ACC112 (cell line): Measurements from ENCODE around the gene PRRT1B.
"Not testable (repeated sequence)": the region's sequence is repeated elsewhere in the genome, so short reads cannot be mapped to it uniquely, and the experiment has no call there.

Experiments used
- H2AFZ ChIP-seq: fragments of 200-600 bp; sonication (generic); one replicate; pipeline ENCODE4 v1.6.0; 2017; ENCODE audit warnings: antibody characterized with exemption, low read length; ENCODE audit not compliant: unreplicated experiment
- H3K27ac ChIP-seq: fragments of 200-600 bp; sonication (generic); 2 replicates; pipeline ENCODE4 v1.5.1; 2014; ENCODE audit warnings: low read depth, mild to moderate bottlenecking, antibody characterized with exemption, low read length, moderate library complexity
- H3K27me3 ChIP-seq: fragments of 200-600 bp; sonication (generic); 2 replicates; pipeline ENCODE4 v1.6.1; 2014; ENCODE audit warnings: mild to moderate bottlenecking, antibody characterized with exemption, low read length, moderate library complexity, mixed read lengths; ENCODE audit not compliant: insufficient read depth
- H3K36me3 ChIP-seq: fragments of 200-600 bp; sonication (generic); 2 replicates; pipeline ENCODE4 v1.6.1; 2016; ENCODE audit warnings: mild to moderate bottlenecking, antibody characterized with exemption, low read length, moderate library complexity, mixed read lengths; ENCODE audit not compliant: insufficient read depth
- H3K4me1 ChIP-seq: fragments of 200-600 bp; sonication (generic); one replicate; pipeline ENCODE4 v1.6.1; 2016; ENCODE audit warnings: low read length, mixed read lengths; ENCODE audit not compliant: insufficient read depth, unreplicated experiment, control insufficient read depth
- H3K4me3 ChIP-seq: fragments of 200-600 bp; sonication (generic); 2 replicates; pipeline ENCODE4 v1.5.1; 2014; ENCODE audit warnings: mild to moderate bottlenecking, low read depth, low read length
- H3K79me2 ChIP-seq: fragments of 200-600 bp; sonication (generic); one replicate; pipeline ENCODE4 v1.6.0; 2016; ENCODE audit warnings: low read length; ENCODE audit not compliant: control insufficient read depth, unreplicated experiment, insufficient read depth

The PRRT1B gene

DNA sequence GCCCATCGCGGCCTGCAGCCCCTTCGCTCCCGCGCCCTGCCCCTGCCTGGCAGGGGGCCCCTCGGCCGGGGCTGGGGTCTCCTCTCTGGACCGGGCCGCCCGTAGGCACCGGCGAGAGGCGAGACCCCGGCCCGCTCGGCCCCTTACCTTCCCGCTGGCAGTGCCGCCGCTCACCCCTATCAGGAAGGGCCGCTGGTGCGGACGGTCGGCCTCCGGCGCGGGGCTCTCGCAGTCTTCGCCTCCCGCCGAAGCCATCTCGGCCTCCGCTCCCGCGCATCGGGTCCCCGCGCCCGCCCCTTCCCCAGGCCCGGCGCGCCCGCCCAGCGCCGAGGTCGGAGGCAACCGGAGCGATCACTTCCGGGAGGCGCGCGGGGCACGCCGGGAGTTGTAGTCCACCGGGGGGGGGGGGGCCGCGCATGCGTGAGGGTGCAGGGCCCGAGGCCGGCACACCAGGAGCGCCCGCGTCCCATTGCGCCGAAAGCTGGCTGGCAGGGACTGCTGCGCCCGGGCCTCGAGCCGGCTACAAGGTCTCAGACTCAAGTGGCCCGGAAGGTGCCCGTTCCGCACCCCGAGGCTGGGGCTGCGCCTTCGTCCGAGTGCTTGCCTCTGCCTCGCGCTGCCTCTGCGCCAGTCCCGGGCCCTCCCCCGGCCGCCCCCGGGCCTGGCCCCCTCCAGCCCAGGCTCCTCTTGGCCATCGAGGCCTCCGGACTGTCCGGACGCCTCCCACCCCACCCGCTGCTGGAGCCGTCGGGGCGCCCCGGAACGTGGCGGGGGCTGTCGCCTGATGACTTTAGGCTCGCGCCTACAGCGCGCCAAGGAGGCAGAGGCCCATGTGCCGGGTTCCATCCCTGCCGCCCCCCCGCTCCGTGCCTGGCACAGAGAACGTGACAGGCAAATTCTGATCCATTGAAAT lies 14.1 kb upstream of the PRRT1B start, which contains the start of gene UCK1:
UCK1 (minus strand) TSS at position 344 of the 913 bp plus-strand sequence; CDS start at position 255, 89 bp downstream.
- Histone ChIP-seq H3K79me2 (peaks cover 11% of the 10 kb centered on the region), H3K4me3 (peak within 1 kb of the TSS; percentile 99), H3K36me3 (no peaks in the 10 kb centered on the region; the same call in 1 of the 2 replicates), H3K4me1 (no peaks in the 10 kb centered on the region), H3K27me3 (no peaks in the 10 kb centered on the region), H3K27ac (no peak within 1 kb of the TSS), H2AFZ (peak within 1 kb of the TSS; percentile 91)

DNA sequence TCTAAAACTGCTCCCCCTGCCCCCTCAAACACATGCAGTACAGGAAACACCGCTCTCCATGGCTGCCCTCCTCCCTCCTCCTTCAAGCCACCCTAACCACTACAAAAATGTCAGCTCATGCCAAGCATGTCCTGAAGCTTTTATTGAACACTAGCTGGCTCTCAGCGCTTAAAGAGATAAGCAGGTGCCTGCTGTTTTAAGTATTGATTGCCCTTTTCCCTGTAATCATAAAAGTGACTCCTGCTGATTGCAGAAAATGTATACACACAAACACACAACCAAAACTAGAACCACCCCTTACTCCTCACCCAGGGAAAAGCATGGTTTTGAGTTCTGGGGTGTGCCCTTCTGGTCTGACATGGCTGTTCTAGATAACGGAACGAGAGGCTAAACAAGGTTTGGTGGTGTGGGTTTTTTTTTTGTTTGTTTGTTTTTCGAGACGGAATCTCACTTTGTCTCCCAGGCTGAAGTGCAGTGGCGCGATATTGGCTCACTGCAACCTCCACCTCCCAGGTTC lies 10.5 kb upstream of the PRRT1B start:
- Histone ChIP-seq H2AFZ (no peak overlapping the region), H3K27me3 (no peaks in the 10 kb centered on the region), H3K79me2 (peaks cover 10% of the 10 kb centered on the region), H3K4me3 (no peak overlapping the region), H3K27ac (no peak overlapping the region), H3K36me3 (no peaks in the 10 kb centered on the region), H3K4me1 (no peaks in the 10 kb centered on the region)

DNA sequence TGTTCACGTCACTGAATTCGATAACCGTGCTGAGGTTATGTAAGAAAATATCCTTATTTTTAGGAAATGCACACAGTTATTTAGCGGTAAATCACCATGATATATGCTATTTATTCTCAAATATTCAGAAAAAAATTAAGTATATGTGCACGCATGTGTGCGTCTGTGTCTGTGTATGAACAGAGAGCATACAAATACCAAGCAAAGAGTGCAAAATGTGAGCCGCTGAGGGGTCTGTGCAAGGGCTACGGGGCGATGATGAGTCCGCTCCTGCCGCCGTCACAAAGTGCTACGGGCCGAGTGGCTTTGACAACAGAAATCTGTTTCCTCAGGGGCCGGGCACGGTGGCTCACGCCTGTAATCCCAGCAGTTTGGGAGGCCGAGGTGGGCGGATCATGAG lies 7.4 kb upstream of the PRRT1B start:
- no peak overlapping the region for H3K27ac ChIP-seq
- no peaks in the 10 kb centered on the region for H3K79me2 ChIP-seq
- no peak overlapping the region for H3K4me3 ChIP-seq
- H2AFZ ChIP-seq = no peak overlapping the region
- no peaks in the 10 kb centered on the region for H3K36me3 ChIP-seq
- H3K4me1 ChIP-seq = no peaks in the 10 kb centered on the region
- H3K27me3 ChIP-seq = no peaks in the 10 kb centered on the region

DNA sequence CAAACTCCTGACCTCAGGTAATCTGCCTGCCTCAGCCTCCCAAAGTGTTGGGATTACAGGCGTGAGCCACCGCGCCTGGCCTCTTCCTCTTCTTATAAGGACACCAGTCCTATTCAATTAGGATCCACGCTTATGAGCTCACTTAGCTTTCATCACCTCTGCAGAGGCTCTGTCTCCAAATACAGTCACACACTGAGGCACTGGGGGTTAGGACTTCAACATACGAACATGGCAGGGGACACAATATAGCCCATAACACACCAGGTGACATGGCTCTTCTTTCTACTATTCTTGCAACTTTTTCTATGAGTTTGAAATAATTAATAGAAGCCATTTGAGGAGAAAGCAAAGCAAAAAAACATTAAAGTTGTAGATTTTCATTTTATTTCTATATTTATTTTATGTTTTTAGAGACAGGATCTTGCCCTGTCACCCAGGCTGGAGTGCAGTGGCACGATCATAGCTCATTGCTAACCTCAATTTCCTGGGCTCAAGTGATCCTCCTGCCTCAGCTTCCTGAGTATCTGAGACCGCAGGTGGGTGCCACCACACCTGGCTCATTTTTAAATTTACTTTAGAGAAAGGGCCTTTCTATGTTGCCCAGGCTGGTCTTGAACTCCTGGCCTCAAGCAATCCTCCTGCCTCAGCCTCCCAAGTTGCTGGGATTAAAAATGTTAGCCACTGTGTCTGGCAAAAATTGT lies 6.0 kb upstream of the PRRT1B start:
- H3K27me3 ChIP-seq = peaks cover 4% of the 10 kb centered on the region; the same call in 1 of the 2 replicates
- no peaks in the 10 kb centered on the region for H3K4me1 ChIP-seq
- H3K79me2 ChIP-seq = no peaks in the 10 kb centered on the region
- no peak overlapping the region for H3K4me3 ChIP-seq
- H3K27ac ChIP-seq = no peak overlapping the region
- H3K36me3 ChIP-seq = no peaks in the 10 kb centered on the region
- no peak overlapping the region for H2AFZ ChIP-seq

DNA sequence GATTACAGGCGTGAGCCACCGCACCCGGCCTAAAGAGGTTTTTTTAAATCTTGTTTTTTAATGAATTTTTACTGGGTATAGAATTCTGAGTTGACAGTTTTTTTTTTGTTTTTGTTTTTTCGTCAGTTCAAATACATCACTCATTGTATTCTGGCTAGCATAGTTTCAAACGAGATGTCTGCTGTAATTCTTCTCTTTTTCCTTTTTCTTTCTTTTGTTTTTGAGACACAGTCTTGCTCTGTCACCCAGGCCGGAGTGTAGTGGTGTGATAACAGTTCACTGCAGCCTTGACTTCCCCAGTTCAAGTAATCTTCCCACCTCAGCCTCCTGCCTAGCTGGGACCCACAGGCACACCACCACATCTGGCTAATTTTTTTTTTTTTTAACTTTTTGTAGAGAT lies 2.2 kb upstream of the PRRT1B start:
- Histone ChIP-seq H3K4me3 (no peak overlapping the region), H2AFZ (no peak overlapping the region), H3K79me2 (no peaks in the 10 kb centered on the region), H3K4me1 (no peaks in the 10 kb centered on the region), H3K36me3 (no peaks in the 10 kb centered on the region), H3K27me3 (peaks cover 37% of the 10 kb centered on the region), H3K27ac (no peak overlapping the region)

DNA sequence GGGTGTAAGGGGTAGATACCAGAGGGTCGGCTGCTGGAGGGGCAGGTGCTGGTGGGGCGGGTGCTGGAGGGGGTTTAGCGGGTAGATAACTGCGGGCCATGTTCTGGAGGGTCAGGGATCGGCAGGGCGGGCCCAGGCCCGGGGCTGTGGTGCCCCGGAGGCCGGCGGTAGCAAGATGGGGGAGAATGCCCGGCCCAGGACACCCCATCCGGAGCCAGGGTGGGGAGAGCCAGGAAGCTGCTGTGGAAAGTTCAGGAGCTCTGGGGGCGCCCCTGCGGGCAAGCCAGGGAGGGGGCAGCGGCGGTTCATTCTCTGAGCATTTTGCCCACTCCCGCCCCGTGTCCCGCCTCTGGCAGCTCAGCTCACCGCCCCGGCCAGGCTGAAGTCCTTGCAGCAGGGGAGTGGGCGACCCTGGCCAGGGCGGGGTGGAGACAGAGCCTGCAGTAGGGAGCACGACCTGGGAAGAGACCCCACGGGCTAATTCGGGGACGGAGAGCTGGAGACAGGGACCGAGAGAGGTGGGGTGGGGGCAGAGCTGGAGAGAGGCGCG lies 538 bp downstream of the PRRT1B start:
- Histone ChIP-seq H3K4me3 (no peak overlapping the region), H3K79me2 (no peaks in the 10 kb centered on the region), H3K4me1 (no peaks in the 10 kb centered on the region), H3K27me3 (peaks cover 47% of the 10 kb centered on the region), H3K36me3 (no peaks in the 10 kb centered on the region), H2AFZ (no peak overlapping the region), H3K27ac (no peak overlapping the region)

DNA sequence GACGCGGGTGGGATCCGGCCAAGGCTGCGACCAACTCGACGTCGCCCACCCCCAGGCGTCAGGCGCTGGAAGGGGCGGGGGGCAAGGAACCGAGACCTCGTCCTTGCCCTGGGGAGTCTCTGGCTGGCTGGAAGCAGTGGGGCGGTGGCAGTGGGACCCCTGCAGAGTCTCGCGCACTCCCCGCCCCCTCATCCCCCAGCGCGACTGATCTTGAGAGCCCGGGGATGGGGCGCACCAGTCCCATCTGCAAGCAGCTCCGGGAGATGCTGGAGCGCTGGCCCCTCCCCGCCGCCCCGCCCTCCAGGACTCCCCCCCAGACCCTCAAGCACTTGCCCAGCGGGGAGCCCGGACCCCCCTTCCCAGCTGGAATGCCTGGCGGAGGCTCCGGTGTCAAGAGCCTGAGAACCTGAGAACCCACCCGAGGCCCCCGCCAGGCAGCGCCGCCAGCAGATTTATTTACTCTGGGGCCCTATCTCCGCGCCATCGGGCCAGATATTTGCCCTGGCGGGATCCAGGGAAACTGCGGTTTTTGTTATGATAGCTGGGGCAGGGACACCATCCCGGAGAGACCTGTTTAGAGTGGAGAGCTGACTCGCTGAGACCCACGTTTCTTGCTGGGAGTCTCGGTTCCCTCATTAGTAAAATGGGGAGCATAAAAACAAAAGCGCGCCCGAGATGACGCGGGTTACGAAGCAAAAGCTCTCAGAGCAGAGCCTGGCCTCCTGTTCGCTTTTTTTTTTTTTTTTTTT lies 1.2 kb downstream of the PRRT1B start:
- H3K27me3 ChIP-seq = peaks cover 47% of the 10 kb centered on the region
- no peaks in the 10 kb centered on the region for H3K36me3 ChIP-seq
- H2AFZ ChIP-seq = peak overlapping the region; percentile 77
- no peaks in the 10 kb centered on the region for H3K79me2 ChIP-seq
- no peaks in the 10 kb centered on the region for H3K4me1 ChIP-seq
- no peak overlapping the region for H3K27ac ChIP-seq
- H3K4me3 ChIP-seq = peak overlapping the region; percentile 65

DNA sequence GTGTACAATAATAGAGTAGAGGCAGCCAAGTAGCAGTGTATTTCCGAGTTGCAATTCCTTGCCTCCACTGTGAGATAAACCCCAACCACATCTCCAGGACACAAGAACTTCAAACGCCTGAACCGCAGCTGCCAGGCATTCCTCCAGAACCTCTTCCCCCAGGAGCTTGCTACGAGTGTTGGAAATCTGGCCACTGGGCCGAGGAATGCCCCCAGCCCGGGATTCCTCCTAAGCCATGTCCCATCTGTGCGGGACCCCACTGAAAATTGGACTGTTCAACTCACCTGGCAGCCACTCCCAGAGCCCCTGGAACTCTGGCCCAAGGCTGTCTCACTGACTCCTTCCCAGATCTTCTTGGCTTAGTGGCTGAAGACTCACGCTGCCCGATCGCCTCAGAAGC lies 3.9 kb downstream of the PRRT1B start:
- H3K27me3 ChIP-seq = peaks cover 58% of the 10 kb centered on the region
- H2AFZ ChIP-seq, H3K36me3 ChIP-seq, H3K27ac ChIP-seq, H3K4me1 ChIP-seq, H3K79me2 ChIP-seq, H3K4me3 ChIP-seq: not testable (repeated sequence)

DNA sequence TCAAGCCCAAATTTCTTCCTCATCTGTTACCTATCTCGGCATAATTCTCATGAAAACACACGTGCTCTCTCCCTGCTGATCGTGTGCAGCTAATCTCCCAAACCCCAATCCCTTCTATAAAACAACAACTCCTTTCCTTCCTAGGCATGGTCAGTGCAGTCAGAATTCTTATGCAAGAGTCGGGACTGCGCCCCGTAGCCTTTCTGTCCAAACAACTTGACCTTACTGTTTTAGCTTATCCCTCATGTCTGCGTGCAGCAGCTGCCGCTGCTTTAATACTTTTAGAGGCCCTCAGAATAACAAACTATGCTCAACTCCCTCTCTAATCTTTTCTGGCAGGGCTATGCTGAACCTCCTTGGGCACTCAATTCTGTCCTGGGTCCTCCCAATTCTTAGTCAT lies 5.1 kb downstream of the PRRT1B start:
- peaks cover 59% of the 10 kb centered on the region for H3K27me3 ChIP-seq
- H3K4me1 ChIP-seq, H3K27ac ChIP-seq, H3K4me3 ChIP-seq, H2AFZ ChIP-seq, H3K36me3 ChIP-seq, H3K79me2 ChIP-seq: not testable (repeated sequence)

DNA sequence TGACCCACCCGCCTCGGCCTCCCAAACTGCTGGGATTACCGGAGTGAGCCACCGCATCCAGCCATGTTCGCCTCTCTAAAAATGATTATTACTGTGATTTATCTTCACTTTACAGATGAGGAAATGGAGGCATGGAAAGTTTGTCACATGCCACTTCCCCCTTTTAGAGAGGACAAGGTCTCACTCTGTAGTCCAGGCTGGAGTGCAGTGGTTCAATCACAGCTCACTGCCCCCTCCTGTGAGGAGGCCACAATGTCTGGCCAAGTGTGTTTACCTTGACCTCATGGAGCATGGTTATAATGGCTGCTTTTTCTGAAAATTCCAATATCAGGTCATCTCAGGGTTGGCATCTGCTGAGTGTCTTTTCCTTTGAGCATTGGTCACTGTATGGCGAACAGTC lies 6.7 kb downstream of the PRRT1B start:
- Histone ChIP-seq H3K4me1 (no peaks in the 10 kb centered on the region), H3K79me2 (no peaks in the 10 kb centered on the region), H2AFZ (no peak overlapping the region), H3K27me3 (peaks cover 53% of the 10 kb centered on the region), H3K4me3 (no peak overlapping the region), H3K27ac (no peak overlapping the region), H3K36me3 (no peaks in the 10 kb centered on the region)
